Keratinocyte (primary cell): ENCODE data around the gene MCRIP2. TPM values are rescaled to one million over a fixed set of nuclear protein-coding genes. Genes with fewer than 3 reads are reported as not detected.

ENCODE experiments used
- DNase-seq: peaks from one replicate; pipeline ENCODE4 v3.0.0-alpha.2; 2011; ENCODE audit warnings: low read depth, missing footprints, low spot score
- FAIRE-seq: peaks from 2 replicates; lab custom pipeline; 2011; peaks lifted over from hg19 to GRCh38; lab: Jason Lieb, UNC
- H2AFZ ChIP-seq: 2 replicates; pipeline ENCODE4 v1.6.0; 2012; ENCODE audit warnings: low read length, control low read depth, inconsistent platforms; ENCODE audit not compliant: control insufficient read depth
- H3K27ac ChIP-seq: 2 replicates; pipeline ENCODE4 v1.5.1; 2011; ENCODE audit warnings: low read length; ENCODE audit not compliant: control insufficient read depth, insufficient read depth
- H3K27me3 ChIP-seq: 3 replicates; pipeline ENCODE4 v1.6.0; 2011; ENCODE audit warnings: low read length; ENCODE audit not compliant: control insufficient read depth, insufficient read depth; ENCODE audit errors: extremely low read depth
- H3K36me3 ChIP-seq, 2 experiments: 2 replicates in 1 of 2; 3 replicates in 1 of 2; pipeline ENCODE4 v1.5.1; 2011; ENCODE audit warnings: low read length in 2 of 2, mild to moderate bottlenecking in 1 of 2; ENCODE audit not compliant: control insufficient read depth in 2 of 2, insufficient read depth in 2 of 2; ENCODE audit errors: extremely low read depth in 1 of 2
- H3K4me1 ChIP-seq: 3 replicates; pipeline ENCODE4 v1.5.1; 2011; ENCODE audit warnings: low read length; ENCODE audit not compliant: control insufficient read depth, insufficient read depth; ENCODE audit errors: extremely low read depth
- H3K4me2 ChIP-seq: 3 replicates; pipeline ENCODE4 v1.6.0; 2011; ENCODE audit warnings: low read depth, low read length; ENCODE audit not compliant: control insufficient read depth, insufficient read depth; ENCODE audit errors: extremely low read depth
- H3K4me3 ChIP-seq, 3 experiments: fragments of 200-600 bp in 1 of 3; sonication (generic) in 1 of 3; 2 replicates in 2 of 3; 3 replicates in 1 of 3; pipeline ENCODE4 v1.5.1; 2011 to 2016; ENCODE audit warnings: low read length in 3 of 3, mild to moderate bottlenecking in 3 of 3, control low read depth in 2 of 3, inconsistent platforms in 1 of 3, low read depth in 1 of 3, mixed read lengths in 1 of 3, mixed run types in 1 of 3, moderate library complexity in 1 of 3; ENCODE audit not compliant: control insufficient read depth in 2 of 3, insufficient read depth in 2 of 3; ENCODE audit errors: extremely low read depth in 1 of 3
- H3K79me2 ChIP-seq: 2 replicates; pipeline ENCODE4 v1.6.0; 2012; ENCODE audit warnings: low read length; ENCODE audit not compliant: control insufficient read depth, insufficient read depth
- H3K9ac ChIP-seq: 3 replicates; pipeline ENCODE4 v1.6.0; 2011; ENCODE audit warnings: low read length; ENCODE audit not compliant: control insufficient read depth, insufficient read depth; ENCODE audit errors: extremely low read depth
- H3K9me1 ChIP-seq: 3 replicates; pipeline ENCODE4 v1.6.0; 2011; ENCODE audit warnings: low read length; ENCODE audit not compliant: control insufficient read depth, insufficient read depth; ENCODE audit errors: extremely low read depth
- H3K9me3 ChIP-seq: 2 replicates; pipeline ENCODE4 v1.5.1; 2012; ENCODE audit warnings: low read depth, low read length; ENCODE audit not compliant: control insufficient read depth
- H4K20me1 ChIP-seq: 3 replicates; pipeline ENCODE4 v1.6.0; 2011; ENCODE audit warnings: low read length; ENCODE audit not compliant: control insufficient read depth, insufficient read depth; ENCODE audit errors: extremely low read depth
- CTCF ChIP-seq, 3 experiments: IDR thresholded peaks in 1 of 3; conservative IDR thresholded peaks in 1 of 3; optimal IDR thresholded peaks in 1 of 3; 2 replicates in 2 of 3; 3 replicates in 1 of 3; pipeline versions ENCODE3 to v1.5.1; 2011; ENCODE audit warnings: low read length in 3 of 3, mild to moderate bottlenecking in 3 of 3, moderate library complexity in 2 of 3, control low read depth in 1 of 3, inconsistent platforms in 1 of 3; ENCODE audit not compliant: insufficient read depth in 2 of 3; ENCODE audit errors: extremely low read depth in 1 of 3
- EZH2 ChIP-seq: IDR thresholded peaks from one replicate; pipeline ENCODE4 v1.6.1; 2012; ENCODE audit warnings: inconsistent platforms, mild to moderate bottlenecking, low read length, moderate library complexity
- dilution Hi-C: fragments of 300-500 bp; cut with MboI; formaldehyde crosslinking; loops from one replicate; pipeline ENCODE4 v1.7.0; 2020; ENCODE audit warnings: low sequenced_read_pairs; ENCODE audit not compliant: extremely low pct_ligation_motif_present
- polyA plus RNA-seq, 5 experiments: library from polyadenylated mRNA; depleted of rRNA in 3 of 5; stranded (reverse) in 3 of 5; stranded (forward) in 1 of 5; unstranded in 1 of 5; fragments of >200 nt; gene quantifications; 1 replicate in 1 of 5; 2 replicates in 3 of 5; 3 replicates in 1 of 5; pipeline versions ENCODE4 v1.2.1 to v1.2.3, GENCODE V29; 2011 to 2012; ENCODE audit warnings: missing spikeins in 2 of 5, low read depth in 1 of 5, low replicate concordance in 1 of 5

MCRIP2 gene
- polyA plus RNA-seq, 1 donor (not counting 4 experiments of a cell fraction or from before 2014, with no cell fraction given): 8.1 TPM

GRCh38 chr16:608019-608418 is 33.6 kb upstream of the MCRIP2 start:
- Histone ChIP-seq H3K9ac (no peak overlapping the region), H3K9me3 (no peaks in the 10 kb centered on the region), H3K27ac (no peak overlapping the region), H2AFZ (no peak overlapping the region), H3K79me2 (peaks cover 7% of the 10 kb centered on the region), H3K36me3 (no peaks in the 10 kb centered on the region), H4K20me1 (peaks cover 4% of the 10 kb centered on the region), H3K27me3 (no peaks in the 10 kb centered on the region), H3K4me2 (no peak overlapping the region), H3K4me3 (no peak overlapping the region), H3K4me1 (peaks cover 3% of the 10 kb centered on the region), H3K9me1 (no peaks in the 10 kb centered on the region)
- no peak for TF ChIP-seq EZH2
- dilution Hi-C loops: no loop called here
- DNase-seq (no peak), FAIRE-seq (no peak)

GRCh38 chr16:609316-609715 is 32.3 kb upstream of the MCRIP2 start:
- H3K27ac ChIP-seq: no peak overlapping the region
- no peak overlapping the region for H2AFZ ChIP-seq
- H3K9ac ChIP-seq: no peak overlapping the region
- TF ChIP-seq EZH2: no peak
- no peak for TF ChIP-seq CTCF (optimal IDR thresholded peaks at IDR 0.05 in 1 of 3, IDR thresholded peaks at IDR 0.05 in 1 of 3, conservative IDR thresholded peaks at IDR 0.05 in 1 of 3; ENCODE audit: extremely low read depth in 1 of 3, insufficient read depth in 2 of 3, low read length in 3 of 3)
- H3K4me2 ChIP-seq: no peak overlapping the region
- dilution Hi-C loops: no loop called here
- DNase-seq: no peak
- H3K79me2 ChIP-seq: peaks cover 7% of the 10 kb centered on the region
- no peaks in the 10 kb centered on the region for H3K9me3 ChIP-seq
- H3K27me3 ChIP-seq: no peaks in the 10 kb centered on the region
- FAIRE-seq: no peak
- no peaks in the 10 kb centered on the region for H3K9me1 ChIP-seq
- no peak overlapping the region for H3K4me3 ChIP-seq
- peaks cover 4% of the 10 kb centered on the region for H4K20me1 ChIP-seq
- no peaks in the 10 kb centered on the region for H3K36me3 ChIP-seq
- H3K4me1 ChIP-seq: peaks cover 3% of the 10 kb centered on the region

GRCh38 chr16:609984-610383 is 31.6 kb upstream of the MCRIP2 start:
- peaks cover 3% of the 10 kb centered on the region for H3K4me1 ChIP-seq
- dilution Hi-C loops: no loop called here
- H2AFZ ChIP-seq: no peak overlapping the region
- H4K20me1 ChIP-seq: peaks cover 4% of the 10 kb centered on the region
- H3K36me3 ChIP-seq: peaks cover 0 to 3% of the 10 kb centered on the region in 2 experiments
- peaks cover 7% of the 10 kb centered on the region for H3K79me2 ChIP-seq
- no peaks in the 10 kb centered on the region for H3K27me3 ChIP-seq
- no peak overlapping the region for H3K9ac ChIP-seq
- H3K9me1 ChIP-seq: no peaks in the 10 kb centered on the region
- H3K4me2 ChIP-seq: no peak overlapping the region
- no peak for FAIRE-seq
- DNase-seq: no peak
- TF ChIP-seq EZH2 (no peak), CTCF (optimal IDR thresholded peaks at IDR 0.05 in 1 of 3, IDR thresholded peaks at IDR 0.05 in 1 of 3, conservative IDR thresholded peaks at IDR 0.05 in 1 of 3; ENCODE audit: extremely low read depth in 1 of 3, insufficient read depth in 2 of 3, low read length in 3 of 3) (no peak)
- no peak overlapping the region for H3K4me3 ChIP-seq
- no peaks in the 10 kb centered on the region for H3K9me3 ChIP-seq
- H3K27ac ChIP-seq: no peak overlapping the region
